GM12892 (cell line): ENCODE data around the gene KCNIP4.

Experiments used
- POLR2A ChIP-seq: IDR thresholded peaks from 2 replicates; pipeline ENCODE4 v1.6.1; 2011; ENCODE audit warnings: low read depth, low read length, control low read depth
- POLR2AphosphoS5 ChIP-seq: IDR thresholded peaks from 2 replicates; pipeline ENCODE4 v1.6.1; 2011; ENCODE audit warnings: low read depth, low read length, control low read depth
- TAF1 ChIP-seq: IDR thresholded peaks from 2 replicates; pipeline ENCODE4 v1.6.1; 2011; ENCODE audit warnings: low read depth, mild to moderate bottlenecking, control low read depth, low read length, borderline replicate concordance

DNA sequence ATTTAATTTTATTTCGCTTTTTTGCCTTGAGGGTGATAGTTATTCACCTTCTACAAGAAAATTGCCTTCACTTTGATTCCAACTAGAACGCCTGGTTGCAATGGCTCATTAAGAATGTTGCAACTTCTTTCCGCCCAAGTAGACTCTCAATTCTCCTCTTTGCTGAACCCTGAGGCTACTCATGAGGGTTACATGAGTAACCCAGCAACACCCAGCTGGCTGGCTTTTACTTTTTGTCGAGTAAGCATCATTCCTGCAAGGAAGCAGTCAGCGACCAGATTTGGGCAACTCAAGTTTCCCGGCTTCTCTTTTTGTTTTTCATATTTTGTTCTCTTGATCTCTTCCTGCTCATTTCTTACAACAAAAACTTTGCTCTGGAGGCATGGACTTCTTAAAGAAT is 752.9 kb downstream of the KCNIP4 start:
- TF ChIP-seq POLR2A (no peak), POLR2AphosphoS5 (no peak), TAF1 (no peak)
